HK-2 (cell line): ENCODE data around the gene PROP1.
"Not testable (repeated sequence)": the region's sequence is repeated elsewhere in the genome, so short reads cannot be mapped to it uniquely, and the experiment has no call there.

ENCODE experiments used
- DNase-seq: peaks from one replicate; pipeline ENCODE4 v3.0.0-alpha.2; 2018; ENCODE audit not compliant: unreplicated experiment

PROP1 gene

DNA sequence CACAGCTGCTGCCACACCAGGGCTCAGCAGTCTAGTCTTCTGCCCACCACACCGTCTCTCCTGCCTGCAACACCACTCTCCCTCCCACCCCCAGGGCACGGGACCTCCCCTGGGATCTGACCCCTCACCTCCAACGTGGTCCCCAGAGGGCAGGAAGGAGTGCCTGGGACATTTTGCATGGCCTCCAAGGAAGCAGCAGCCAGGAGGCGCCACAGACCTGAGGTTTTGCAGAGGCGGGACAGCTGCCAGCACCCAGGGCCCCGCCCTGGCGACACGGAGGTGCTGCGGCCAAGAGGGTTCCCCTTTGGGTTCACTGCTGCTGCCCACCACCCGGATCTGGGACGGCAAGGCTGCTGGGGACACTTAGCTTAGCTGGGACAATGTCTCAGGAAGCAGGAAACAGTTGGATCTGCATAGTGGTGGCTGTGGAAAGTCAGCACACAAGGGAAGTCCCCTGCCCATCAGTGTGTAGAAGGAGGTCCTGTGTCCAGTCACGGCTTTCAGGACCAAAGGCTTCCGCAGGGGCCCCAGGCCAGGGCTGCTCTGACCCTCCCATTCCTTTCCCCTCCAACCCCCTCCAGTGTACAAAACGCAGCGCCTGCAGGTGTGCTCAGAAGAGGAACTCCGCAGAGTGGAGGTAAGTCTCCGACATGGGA lies 13.8 kb downstream of the PROP1 start:
- no peak for DNase-seq

DNA sequence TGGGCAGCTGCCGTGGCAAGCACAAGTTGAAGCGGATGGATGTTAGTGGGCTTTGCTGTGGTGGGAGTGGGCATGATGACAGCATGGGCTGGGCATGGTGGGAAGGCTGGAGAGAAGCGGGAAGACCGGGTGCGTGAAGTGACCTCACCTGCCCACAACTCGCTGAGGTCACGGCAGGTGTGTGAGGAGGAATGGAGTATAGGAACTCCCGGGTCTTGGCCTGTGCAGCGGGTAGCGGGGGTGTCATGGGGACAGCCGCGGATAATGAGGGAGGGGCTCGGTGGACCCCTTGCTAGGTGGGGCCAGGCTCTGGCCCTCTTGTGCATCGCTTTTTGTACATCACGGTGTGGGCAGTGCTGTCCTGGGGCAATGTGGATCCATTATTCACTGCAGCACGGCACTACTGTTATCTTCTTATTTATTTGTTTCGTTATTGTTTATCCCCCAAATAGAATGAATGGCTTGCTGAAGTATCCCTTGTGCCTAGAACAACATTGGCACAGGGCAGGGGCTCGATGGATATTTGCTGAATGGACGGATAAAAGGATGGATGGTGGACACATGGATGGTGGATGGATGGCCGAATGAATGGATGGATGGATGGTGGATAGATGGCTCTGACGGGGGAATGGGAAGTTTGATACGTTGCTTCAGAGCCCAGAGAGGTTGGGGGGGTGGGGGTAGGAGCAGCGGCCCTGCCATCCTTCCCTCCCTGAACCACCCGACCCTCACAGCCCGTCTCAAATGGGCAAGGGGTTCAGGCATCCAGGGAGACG lies 14.6 kb downstream of the PROP1 start:
- no peak for DNase-seq

DNA sequence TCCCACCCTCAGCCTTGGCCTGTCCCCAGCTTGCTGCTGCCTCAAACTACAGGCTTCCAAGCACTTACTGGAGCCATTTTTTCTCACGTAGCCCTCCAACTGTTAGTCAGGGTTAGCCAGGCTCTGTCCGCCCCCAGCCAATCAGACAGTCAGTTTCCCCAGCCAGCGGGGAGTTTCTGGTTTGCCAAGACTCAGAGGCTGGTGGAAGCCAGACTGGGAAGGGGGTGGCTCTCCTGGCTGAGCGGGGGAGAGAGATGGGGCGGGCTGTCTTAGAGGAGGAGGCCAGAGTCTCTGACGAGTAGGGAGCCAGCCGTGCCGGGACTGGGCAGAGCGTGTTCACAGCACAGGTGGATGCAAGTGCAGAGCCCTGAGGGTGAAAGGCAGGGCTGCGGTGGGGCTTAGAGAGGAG lies 15.3 kb downstream of the PROP1 start:
- DNase-seq: no peak

DNA sequence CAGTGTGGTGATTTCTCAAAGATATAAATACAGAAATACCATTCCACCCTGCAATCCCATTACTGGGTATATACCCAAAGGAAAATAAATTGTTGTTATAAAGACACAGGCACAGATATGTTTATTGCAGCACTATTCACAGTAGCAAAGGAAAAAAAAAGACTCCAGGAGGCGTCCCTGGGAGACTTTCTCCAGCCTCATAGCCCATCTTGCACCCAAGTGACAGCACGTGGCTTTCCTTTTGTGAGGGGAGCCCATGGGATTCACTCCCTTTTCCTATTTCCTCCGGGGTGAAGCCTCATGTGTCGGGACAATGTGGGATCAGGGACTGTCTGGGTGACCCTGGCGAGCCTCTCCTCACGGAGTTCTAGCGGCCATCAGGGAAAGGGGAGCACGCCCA lies 18.4 kb downstream of the PROP1 start:
- not testable (repeated sequence) for DNase-seq

DNA sequence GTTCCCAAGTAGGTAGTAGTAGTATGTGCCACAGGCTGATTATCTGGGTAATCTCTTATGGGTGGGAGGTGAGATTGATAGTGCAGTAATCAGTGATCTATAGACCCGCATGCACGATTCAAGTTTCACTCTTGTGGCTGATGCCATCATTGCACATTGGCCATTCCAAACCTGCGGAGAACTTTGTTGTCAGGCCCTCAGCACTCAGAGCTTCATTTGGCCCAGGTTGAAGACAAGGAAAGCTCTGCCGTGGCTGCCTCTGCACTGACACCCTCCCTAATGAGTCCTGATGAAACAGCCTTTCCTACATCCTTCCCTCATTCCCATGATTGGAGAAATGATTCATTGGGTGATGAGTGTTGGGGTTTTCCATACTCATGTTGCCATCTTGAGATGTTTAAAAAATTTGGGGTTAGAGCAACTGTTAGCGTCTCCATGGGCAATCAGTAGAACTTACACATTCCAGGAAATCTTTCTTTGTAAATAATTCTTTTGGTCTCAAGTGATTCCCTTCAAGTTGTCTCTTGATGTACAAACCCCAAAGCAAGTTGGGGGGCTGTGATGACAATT lies 22.9 kb downstream of the PROP1 start:
- DNase-seq: no peak

DNA sequence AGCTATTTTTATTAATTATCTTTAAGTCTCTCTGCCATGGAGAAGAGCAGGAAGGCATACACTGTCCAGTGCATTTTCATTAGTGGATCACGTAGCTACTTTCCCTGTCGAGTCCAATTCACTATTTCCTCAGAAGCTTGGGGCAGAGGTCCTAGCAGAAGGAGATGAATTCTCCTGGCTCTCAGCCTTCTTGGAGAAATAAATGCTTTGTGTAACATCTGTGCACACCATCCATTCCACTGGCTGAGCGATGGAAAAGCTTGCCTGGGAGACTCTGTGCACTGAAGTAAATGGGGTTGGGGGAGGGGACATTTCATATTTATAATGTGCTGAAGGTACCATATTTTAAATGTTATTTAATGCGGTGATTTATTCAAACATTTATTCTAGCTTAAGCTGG lies 23.4 kb downstream of the PROP1 start:
- no peak for DNase-seq

DNA sequence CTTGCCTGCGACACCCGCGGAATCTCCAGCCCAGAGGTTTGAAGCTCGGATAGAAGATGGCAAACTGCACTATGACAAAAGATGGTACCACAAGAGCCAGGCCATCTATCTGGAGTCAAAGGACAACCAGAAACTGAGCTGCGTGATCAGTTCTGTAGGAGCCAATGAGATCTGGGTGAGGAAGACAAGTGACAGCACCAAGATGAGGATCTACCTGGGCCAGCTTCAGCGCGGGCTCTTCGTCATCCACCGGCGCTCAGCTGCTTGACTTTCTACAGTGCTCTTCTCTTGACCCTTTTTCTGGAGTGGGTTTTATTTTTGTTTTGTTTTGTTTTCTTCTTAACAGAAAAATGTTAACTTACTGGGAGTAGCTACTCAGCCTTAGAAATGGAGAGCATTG lies 24.0 kb downstream of the PROP1 start:
- not testable (repeated sequence) for DNase-seq

DNA sequence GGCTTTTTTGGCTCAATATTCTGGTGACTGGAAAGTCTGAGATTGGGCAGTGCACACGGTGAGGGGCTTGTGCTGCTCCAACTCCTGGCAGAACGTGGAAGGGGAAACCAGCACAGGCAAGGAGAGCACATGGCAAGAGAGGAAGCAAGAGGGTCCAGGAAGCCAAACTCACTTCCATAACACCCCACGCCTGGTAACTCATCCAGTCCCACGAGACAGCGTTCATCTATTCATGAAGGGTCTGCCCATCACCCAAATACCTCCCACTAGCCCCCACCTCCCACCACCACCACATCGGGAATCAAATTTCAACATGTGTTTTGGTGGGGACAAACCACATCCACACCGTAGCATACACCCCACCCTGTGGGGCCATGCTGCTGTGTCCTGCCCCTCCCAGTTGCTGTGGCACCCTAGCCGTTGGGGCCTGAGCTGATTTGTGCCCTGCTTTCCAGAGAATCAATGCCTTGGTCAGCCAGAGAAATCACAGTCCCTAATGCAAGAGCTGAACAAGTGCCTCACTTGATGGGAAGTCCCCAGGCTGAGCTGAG lies 27.3 kb downstream of the PROP1 start:
- no peak for DNase-seq

DNA sequence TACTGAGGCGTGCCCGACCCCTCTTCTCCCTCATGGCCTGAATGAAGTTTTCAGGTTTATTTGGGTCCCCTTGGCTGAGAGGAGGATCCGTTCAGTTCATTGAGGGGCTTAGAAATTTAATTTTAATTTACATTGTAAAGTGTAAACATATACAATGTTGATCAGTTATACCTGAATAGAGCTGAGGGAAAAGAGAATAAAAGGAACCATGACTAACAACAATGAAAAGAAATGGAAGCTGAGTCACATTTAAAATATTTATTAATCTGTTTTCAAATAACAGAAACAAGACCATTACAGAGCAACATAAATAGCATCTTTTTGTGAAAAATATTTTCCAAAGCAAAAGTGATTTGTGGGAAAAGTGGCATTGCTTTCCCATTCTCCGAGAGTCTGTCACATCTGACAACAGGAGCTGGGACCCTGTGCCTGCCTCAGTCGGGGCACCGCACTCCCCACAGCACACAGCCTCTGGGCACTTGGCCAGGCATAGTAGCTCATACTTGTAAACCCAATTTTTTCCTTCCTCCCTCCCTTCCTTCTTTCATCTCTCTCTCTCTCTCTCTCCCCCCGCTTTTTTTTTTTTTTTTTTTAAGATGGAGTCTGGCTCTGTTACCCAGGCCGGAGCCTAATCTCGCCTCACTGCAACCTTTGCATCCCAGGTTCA lies 28.7 kb downstream of the PROP1 start:
- no peak for DNase-seq

DNA sequence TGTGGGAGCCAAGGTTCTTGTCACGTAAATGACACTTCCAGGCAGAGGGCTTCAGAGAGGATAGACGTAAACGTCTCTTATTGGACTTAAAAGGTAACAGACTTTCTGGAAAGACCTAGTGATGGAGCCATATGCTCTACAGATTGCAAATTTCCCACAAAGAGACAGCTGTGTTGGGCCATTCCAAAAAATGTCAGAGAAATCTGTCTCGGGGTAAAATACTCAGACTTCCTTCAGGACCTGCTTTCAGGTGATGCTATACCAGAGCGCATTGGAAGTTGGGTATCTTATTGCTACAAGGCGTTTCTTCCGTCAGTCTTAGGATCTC lies 29.2 kb downstream of the PROP1 start:
- DNase-seq: no peak

DNA sequence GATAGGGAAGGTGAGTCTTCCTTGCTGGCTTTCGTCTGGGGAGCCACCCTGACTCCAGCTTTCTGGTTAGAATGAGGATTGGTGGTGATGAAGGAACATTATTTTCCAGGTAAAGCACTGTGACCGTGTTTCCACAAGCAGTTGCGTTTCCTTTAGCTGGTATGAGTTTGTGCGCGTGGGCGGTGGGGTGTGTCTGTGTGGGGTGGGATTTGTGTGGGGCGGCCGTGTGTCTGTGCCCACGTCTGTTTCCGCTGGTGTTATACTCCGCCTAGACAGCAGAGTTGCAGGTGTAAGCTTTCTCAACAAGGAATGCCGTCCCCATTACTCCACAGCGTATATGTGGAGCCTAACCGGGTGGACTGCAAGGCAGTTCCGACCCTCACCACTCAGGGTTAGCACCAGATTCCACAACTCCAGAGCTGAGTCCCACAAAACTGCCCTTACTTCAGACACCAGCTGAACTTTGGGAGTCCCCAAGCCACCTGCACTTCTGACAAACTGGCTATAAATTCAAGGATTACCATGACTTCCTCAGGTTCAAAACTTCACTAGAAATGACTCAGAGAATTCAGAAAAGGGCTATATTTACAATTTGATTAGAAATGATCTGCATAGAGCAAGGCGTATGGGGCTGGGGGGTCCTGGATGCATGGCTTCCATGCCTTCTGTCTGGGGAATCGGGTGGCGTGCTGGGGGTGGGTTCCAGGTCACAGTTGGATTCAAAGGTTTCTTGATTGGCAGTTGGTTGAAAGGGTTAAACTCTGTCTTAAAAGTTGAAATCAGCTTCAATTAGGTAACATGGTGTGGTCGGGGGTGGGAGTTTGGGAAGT lies 29.8 kb downstream of the PROP1 start:
- no peak for DNase-seq

DNA sequence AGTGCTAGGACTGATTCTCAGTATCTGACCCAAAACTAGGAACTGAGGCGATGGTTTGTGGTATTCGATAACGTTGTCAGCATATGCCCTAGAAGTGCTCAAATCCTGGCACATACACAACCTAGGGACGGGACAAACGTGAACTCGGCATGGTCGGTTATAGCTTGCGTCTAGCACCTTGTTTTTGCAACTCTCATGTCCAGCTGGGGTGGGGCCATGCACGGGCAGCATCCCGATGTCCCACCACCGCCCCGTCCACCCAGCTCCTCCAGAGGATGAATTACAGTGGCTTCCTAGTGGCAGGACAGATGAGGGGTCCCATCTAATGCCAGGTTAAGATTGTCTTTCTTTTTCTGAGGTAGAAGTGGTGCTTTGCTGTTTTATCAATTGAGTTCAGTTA lies 31.6 kb downstream of the PROP1 start:
- DNase-seq: no peak

DNA sequence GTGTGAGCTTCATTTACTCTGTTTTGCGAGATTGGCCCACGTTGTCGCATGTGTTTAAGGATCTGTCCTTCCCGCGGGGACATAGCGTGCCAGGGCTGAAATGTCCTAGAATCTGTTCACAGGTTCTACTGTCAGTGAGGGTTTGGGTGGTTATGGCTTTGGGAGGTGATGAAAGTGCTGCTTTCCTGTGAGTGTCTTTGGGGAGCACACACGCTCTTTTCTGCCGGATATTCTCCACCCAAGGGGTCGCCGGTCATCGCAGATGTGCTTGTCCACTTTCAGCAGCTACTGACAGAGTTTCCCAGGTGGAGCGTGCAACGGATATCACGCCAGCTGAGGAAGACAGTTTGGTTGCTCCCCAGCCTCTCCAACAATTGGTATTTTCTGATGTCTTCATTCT lies 32.1 kb downstream of the PROP1 start:
- no peak for DNase-seq

DNA sequence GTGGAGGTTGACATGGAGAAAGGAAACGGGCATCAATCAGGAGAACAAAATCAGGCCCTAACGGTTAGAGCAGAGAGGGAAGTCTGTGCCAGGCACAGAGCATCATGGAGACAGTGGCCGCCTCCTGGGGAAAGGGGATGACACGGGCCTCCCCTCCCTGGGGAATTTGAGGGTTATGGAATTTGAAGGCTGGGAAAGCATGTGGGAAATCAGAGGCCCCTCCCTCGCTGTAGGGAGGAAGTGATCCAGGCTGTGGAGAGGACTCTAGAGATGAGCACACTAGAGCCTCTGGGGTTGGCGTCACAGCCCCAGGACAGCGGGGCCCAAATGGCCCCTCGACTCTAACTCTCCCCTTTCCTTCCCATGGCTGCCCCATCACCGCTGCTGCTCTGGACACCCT lies 36.7 kb downstream of the PROP1 start:
- DNase-seq: no peak

DNA sequence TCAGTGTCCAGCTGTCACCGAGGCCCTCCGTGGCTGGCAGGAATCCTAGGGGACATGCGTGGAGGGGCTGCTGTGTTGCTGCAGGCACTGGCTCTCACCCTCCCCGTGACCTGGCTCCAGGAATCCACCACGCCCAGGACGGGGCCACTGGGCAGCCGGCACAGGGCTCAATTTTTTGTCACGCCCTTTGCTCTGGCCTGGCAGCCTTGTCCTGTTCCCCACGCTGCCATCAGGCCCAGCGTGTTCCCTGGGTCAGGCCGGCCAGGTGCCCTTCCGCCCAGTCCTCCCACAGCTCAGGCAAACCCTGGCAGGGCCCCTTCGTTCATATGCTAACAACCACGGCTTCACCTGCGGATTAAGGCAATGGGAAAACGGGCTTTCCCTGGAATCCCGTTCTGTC lies 37.3 kb downstream of the PROP1 start:
- DNase-seq: no peak

DNA sequence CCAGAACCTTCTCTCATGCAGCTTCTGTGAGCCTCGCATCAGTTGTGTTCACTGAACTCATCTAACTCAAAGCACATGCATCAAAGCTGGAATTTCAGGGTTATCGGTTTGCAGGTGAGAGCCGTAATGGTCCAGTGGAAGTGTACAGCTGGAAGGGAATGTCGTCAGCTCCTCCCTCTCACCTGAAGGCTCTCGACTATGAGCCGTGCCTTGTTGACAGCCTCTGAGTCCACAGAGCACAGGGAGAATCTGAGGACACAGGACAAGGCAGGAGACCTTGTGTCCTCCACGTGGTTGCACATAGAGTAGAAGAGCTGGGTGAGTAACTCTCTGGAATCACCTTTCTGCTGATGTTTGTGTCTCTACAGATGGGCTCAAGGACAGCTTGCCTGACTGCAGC lies 38.8 kb downstream of the PROP1 start:
- DNase-seq: no peak

DNA sequence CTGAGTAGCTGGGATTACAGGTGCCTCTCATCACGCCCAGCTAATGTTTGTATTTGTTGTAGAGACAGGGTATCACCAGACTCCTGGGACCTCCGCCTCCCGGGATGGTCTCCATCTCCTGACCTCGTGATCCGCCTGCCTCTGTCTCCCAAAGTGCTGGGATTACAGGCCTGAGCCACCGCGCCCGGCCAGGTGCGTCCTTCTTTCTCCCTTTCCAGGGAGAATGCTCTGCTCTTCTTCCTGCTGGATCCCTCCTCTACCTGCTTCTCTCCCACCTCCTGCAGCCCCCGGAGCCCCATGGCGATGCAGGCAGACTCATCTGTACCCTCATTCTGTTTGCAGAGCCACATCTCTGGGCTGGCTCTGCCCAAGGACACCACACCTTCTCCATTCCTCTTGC lies 42.9 kb downstream of the PROP1 start:
- not testable (repeated sequence) for DNase-seq

DNA sequence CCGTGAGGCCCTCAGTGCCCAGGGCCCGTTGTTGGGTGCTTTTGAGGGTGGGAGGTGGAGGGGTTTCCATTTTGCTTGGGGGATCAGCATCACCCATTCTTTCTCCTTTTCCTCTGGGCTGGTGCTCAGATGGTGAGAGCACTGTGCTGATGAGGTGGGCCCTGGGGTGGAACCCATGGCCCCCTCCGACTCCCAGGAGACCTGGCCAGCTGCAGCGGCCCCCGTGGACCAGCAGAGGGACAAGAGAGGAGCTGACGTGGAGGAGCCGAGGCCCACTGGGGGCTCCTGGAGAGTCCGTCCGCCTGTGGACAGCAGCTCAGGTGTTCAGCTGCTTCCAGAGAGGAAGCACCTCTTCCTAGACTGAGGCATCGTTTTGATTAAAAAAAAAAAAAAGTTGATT lies 46.4 kb downstream of the PROP1 start:
- DNase-seq: not testable (repeated sequence)

DNA sequence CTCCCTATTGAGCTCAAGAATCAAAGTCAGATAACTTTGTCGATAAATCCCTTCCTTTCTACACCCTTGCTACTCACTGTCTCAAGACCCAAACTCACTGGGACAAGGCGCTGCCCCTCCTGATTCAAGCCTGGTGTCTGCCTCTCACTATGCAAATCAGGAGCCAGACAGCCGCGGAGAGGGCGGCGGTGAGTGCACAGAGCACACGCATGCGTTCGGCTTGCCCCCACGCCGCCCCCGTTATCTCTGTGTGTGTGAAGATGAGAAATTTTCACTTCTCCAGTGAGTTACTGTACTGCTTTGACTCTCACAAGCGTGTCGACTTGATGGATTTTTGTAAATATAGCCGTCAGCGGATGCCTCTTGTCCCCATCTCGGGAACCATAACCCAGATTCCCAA lies 47.0 kb downstream of the PROP1 start:
- DNase-seq: not testable (repeated sequence)

DNA sequence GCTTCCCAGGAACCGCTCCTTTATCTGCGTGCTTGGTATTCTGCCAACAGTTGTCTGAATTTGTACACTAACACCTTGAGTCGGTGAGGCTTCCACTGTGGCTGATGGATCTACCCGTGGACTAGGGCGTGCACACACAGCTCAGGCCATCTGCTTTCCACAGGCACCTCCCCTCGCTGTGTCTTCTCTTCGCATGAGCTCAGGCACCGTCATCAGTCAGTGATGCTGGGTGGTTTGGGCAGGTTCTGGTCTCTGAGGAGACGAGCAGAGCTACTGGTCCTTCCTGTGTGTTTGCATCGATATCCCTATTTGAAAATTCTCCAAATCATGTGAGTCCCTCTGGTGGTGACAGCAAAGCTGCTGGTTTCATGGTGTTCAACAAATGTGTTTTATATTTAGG lies 48.1 kb downstream of the PROP1 start:
- not testable (repeated sequence) for DNase-seq

DNA sequence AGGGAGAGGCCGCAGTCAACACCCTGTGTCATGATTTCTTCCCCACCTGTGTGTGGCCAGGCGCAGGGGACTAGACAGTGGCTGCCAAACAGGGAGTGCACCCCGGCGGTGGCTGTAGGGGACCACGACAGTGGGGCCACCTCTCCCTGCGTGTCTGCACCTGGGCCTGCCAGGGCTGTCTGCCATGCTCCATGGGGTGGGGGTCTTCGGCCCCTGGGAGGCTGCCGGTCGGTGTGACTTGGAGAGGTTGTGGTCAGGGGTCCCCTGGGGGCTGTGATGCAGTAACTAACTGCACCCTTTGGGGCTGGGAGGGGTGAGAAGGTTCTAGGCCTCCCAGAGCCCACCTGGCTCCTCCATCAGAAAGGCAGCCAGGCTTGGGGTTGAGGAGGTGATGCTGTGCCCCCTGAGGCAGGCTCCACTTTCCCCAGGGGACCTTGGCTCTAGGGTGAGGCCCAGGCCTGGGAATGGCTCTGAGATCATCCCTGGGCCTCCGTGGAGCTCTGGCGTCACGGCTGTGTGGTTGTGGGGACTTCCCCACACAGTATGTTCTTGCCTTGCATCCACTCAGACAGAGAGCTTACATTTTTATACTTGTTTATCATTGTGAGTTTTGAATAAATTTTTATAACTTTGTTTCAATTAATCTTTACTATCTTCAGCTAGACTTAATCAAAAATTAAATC lies 50.3 kb downstream of the PROP1 start:
- DNase-seq: not testable (repeated sequence)
